OCI-LY1 (cell line): ENCODE results near the gene FARS2.

Experiments
- EZH2 ChIP-seq: fragments of 200-600 bp; sonication (generic), shearing (Covaris generic); IDR thresholded peaks from 2 replicates; pipeline ENCODE4 v1.8.0; 2017; ENCODE audit warnings: borderline replicate concordance, mixed run types, mild to moderate bottlenecking, antibody characterized with exemption, low read length, moderate library complexity, mixed read lengths
- TF ChIP-seq, protein P1 (sequence below): fragments of 200-600 bp; sonication (generic), shearing (Covaris generic); IDR thresholded peaks from 2 replicates; pipeline ENCODE4 v1.5.1; 2017; ENCODE audit warnings: mild to moderate bottlenecking, antibody characterized with exemption, low read length, moderate library complexity, mixed read lengths

DNA sequence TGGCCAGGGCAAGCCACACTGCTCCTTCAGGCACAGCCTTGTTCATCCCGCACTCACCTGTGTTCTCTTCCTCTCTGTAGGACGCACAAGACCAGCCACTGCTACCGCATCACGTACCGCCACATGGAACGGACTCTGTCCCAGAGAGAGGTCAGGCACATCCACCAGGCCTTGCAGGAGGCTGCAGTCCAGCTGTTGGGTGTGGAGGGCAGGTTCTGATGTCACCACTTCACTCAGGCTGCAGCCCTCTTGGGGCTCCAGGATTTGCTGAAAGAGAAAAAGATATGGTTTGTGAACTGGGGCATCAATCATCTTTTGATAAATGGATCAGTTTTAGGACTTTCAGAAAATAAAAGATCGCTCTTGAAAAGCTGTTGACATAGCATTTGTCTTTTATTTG, 509.9 kb downstream of the FARS2 start:
- TF ChIP-seq EZH2, result no peak
- TF ChIP-seq, protein P1, sequence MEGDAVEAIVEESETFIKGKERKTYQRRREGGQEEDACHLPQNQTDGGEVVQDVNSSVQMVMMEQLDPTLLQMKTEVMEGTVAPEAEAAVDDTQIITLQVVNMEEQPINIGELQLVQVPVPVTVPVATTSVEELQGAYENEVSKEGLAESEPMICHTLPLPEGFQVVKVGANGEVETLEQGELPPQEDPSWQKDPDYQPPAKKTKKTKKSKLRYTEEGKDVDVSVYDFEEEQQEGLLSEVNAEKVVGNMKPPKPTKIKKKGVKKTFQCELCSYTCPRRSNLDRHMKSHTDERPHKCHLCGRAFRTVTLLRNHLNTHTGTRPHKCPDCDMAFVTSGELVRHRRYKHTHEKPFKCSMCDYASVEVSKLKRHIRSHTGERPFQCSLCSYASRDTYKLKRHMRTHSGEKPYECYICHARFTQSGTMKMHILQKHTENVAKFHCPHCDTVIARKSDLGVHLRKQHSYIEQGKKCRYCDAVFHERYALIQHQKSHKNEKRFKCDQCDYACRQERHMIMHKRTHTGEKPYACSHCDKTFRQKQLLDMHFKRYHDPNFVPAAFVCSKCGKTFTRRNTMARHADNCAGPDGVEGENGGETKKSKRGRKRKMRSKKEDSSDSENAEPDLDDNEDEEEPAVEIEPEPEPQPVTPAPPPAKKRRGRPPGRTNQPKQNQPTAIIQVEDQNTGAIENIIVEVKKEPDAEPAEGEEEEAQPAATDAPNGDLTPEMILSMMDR, result no peak
